HepG2 (cell line): ENCODE measurements around the gene CD7. TPM values are rescaled to one million over a fixed set of nuclear protein-coding genes. Genes with fewer than 3 reads are reported as not detected.

Experiments used
- BATF2 ChIP-seq: sonication (generic); formaldehyde crosslinking; IDR thresholded peaks from 2 replicates; pipeline ENCODE4 v1.8.0; 2022; ENCODE audit warnings: mild to moderate bottlenecking, missing genetic modification reagents, moderate library complexity
- CEBPG ChIP-seq: IDR thresholded peaks from 2 replicates; pipeline ENCODE4 v1.6.1; 2016
- ELF4 ChIP-seq: sonication (generic); formaldehyde crosslinking; IDR thresholded peaks from 2 replicates; pipeline ENCODE4 v1.5.0; 2020; ENCODE audit warnings: missing genetic modification reagents, mild to moderate bottlenecking, moderate library complexity, borderline replicate concordance
- GATAD1 ChIP-seq: IDR thresholded peaks from 2 replicates; pipeline ENCODE4 v1.6.1; 2016; ENCODE audit warnings: missing genetic modification reagents, missing compliant biosample characterization
- GATAD2A ChIP-seq: IDR thresholded peaks from 2 replicates; pipeline ENCODE4 v1.6.1; 2016
- JDP2 ChIP-seq: sonication (generic); formaldehyde crosslinking; IDR thresholded peaks from 2 replicates; pipeline ENCODE4 v1.8.1; 2022; ENCODE audit warnings: missing genetic modification reagents, borderline replicate concordance
- RARA ChIP-seq: IDR thresholded peaks from 2 replicates; pipeline ENCODE4 v1.6.1; 2016; ENCODE audit warnings: missing genetic modification reagents, missing compliant biosample characterization
- SIX1 ChIP-seq: sonication (generic); formaldehyde crosslinking; IDR thresholded peaks from 2 replicates; pipeline ENCODE4 v1.4.0; 2020; ENCODE audit warnings: missing genetic modification reagents, borderline replicate concordance
- SMYD3 ChIP-seq: sonication (generic); formaldehyde crosslinking; IDR thresholded peaks from 2 replicates; pipeline ENCODE4 v1.8.1; 2023; ENCODE audit warnings: mild to moderate bottlenecking, missing genetic modification reagents
- STAT6 ChIP-seq: sonication (generic); formaldehyde crosslinking; IDR thresholded peaks from 2 replicates; pipeline ENCODE4 v1.4.0; 2020; ENCODE audit warnings: missing genetic modification reagents, mild to moderate bottlenecking, borderline replicate concordance
- ZBTB49 ChIP-seq: sonication (generic); formaldehyde crosslinking; IDR thresholded peaks from 2 replicates; pipeline ENCODE4 v1.4.0; 2020; ENCODE audit warnings: missing genetic modification reagents, borderline replicate concordance
- ZKSCAN1 ChIP-seq: fragments of 150-350 bp; IDR thresholded peaks from 2 replicates; pipeline ENCODE4 v1.6.1; 2014; ENCODE audit warnings: low read length
- ZNF329 ChIP-seq: sonication (generic); formaldehyde crosslinking; IDR thresholded peaks from 2 replicates; pipeline ENCODE4 v1.9.0; 2021; ENCODE audit warnings: low read depth, mild to moderate bottlenecking, missing genetic modification reagents
- ZNF687 ChIP-seq: sonication (generic); formaldehyde crosslinking; IDR thresholded peaks from 2 replicates; pipeline ENCODE4 v1.5.1; 2020; ENCODE audit warnings: mild to moderate bottlenecking, missing genetic modification reagents, moderate library complexity
- ZSCAN21 ChIP-seq: sonication (generic); formaldehyde crosslinking; IDR thresholded peaks from 2 replicates; pipeline ENCODE4 v1.8.0; 2022; ENCODE audit warnings: mild to moderate bottlenecking, missing genetic modification reagents, moderate library complexity, borderline replicate concordance
- polyA plus RNA-seq, 8 experiments: library from polyadenylated mRNA; depleted of rRNA in 3 of 8; stranded (reverse) in 7 of 8; unstranded in 1 of 8; fragments of >200 nt; fragmentation: Illumina TruSeq in 4 of 8; extraction: Trizol in 4 of 8; gene quantifications; 2 replicates each; pipeline versions ENCODE4 v1.2.1 to v1.2.3, GENCODE V29; 2011 to 2016; ENCODE audit warnings: low read depth in 4 of 8, missing spikeins in 1 of 8, mixed read lengths in 1 of 8; ENCODE audit not compliant: insufficient read depth in 1 of 8
- total RNA-seq, 5 experiments: library from RNA; depleted of rRNA; stranded (reverse); fragments of >200 nt; fragmentation: Illumina TruSeq; extraction: Trizol; gene quantifications; 2 replicates each; pipeline ENCODE4 v1.2.3, GENCODE V29; 2016; ENCODE audit warnings: low read depth in 1 of 5
- TF ChIP-seq, protein P1 (sequence below): sonication (generic); formaldehyde crosslinking; IDR thresholded peaks from 2 replicates; pipeline ENCODE4 v1.9.0; 2022; ENCODE audit warnings: missing genetic modification reagents, mild to moderate bottlenecking, borderline replicate concordance

Gene CD7
- total and polyA plus RNA-seq, 2 of the 13 experiments (the other 11 are each of a cell fraction or from before 2014, with no cell fraction given) = 67.6 to 76.4 TPM

DNA sequence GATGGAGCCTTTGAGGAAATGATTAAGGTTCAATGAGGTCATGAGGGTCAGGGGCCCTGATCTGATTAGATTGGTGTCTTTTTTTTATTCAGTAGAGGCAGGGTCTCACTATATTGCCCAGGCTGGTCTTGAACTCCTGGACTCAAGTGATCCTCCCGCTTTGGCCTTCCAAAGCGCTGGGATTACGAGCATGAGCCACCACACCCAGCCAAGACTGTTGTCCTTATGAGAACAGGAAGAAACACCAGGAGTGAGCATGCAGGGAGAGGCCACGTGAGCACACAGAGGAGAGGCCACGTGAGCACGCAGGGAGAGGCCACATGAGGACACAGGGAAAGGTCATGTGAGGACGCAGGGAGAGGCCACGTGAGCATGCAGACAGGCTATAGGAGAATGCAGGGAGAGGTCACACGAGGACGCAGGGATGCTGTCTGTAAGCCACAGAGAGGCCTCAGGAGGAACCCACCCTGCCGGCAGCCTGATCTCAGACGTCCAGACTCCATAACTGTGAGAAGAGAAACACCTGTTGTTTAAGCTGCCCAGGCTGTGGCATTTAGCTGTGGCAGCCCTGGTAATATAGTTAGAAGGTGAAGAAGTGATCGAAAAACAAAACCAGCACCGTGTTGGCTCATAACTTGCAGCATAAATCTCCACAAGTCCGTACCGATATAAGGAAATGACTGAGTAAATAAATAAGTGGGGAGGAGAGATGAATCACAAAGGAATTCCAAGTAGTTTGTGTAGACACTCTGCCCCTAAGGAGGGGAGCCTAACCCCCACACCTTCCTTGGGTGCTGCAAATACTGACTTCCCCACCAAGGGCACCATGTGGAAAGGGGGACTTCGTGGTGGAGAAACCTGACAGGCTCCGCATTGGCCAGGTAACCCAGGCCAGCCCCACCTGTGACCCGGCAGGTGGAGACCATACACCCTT is 29.3 kb downstream of the CD7 start (continued):
- no peak for TF ChIP-seq ELF4 (CRISPR knock-in tag)
- TF ChIP-seq, protein P1, sequence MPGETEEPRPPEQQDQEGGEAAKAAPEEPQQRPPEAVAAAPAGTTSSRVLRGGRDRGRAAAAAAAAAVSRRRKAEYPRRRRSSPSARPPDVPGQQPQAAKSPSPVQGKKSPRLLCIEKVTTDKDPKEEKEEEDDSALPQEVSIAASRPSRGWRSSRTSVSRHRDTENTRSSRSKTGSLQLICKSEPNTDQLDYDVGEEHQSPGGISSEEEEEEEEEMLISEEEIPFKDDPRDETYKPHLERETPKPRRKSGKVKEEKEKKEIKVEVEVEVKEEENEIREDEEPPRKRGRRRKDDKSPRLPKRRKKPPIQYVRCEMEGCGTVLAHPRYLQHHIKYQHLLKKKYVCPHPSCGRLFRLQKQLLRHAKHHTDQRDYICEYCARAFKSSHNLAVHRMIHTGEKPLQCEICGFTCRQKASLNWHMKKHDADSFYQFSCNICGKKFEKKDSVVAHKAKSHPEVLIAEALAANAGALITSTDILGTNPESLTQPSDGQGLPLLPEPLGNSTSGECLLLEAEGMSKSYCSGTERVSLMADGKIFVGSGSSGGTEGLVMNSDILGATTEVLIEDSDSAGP (CRISPR knock-in tag) = peak; percentile 90
- TF ChIP-seq CEBPG = 0 out of 2 replicates have a peak, but pooled peaks have one; percentile 7
- TF ChIP-seq GATAD2A (CRISPR knock-in tag) = peak; percentile 98
- no peak; the same call in 1 of the 2 replicates for TF ChIP-seq JDP2 (CRISPR knock-in tag)
- peak; percentile 93; the same call in 1 of the 2 replicates for TF ChIP-seq SMYD3 (CRISPR knock-in tag)
- TF ChIP-seq SIX1 (CRISPR knock-in tag) = no peak
- peak; percentile 98 for TF ChIP-seq RARA
- TF ChIP-seq BATF2 (CRISPR knock-in tag) = peak; percentile 81
- TF ChIP-seq ZNF329 (CRISPR knock-in tag) = peak; percentile 84; the same call in 1 of the 2 replicates
- TF ChIP-seq GATAD1 (CRISPR knock-in tag) = peak; percentile 89
- peak; percentile 97 for TF ChIP-seq ZSCAN21 (CRISPR knock-in tag)
- TF ChIP-seq ZNF687 (CRISPR knock-in tag) = peak; percentile 98
- TF ChIP-seq ZBTB49 (CRISPR knock-in tag) = peak; percentile 27; the same call in 1 of the 2 replicates
- TF ChIP-seq ZKSCAN1 = no peak
- peak; percentile 99 for TF ChIP-seq STAT6
